ENCODE measurements around the gene CFAP119. TPM values are rescaled to one million over a fixed set of nuclear protein-coding genes. Genes with fewer than 3 reads are reported as not detected.

CFAP119 gene
- total and polyA plus RNA-seq, 9 of the 15 experiments (the other 6 are each of a cell fraction or from before 2014, with no cell fraction given), result 5.5 to 33.7 (median 9.6) TPM

- TF ChIP-seq, protein P1, sequence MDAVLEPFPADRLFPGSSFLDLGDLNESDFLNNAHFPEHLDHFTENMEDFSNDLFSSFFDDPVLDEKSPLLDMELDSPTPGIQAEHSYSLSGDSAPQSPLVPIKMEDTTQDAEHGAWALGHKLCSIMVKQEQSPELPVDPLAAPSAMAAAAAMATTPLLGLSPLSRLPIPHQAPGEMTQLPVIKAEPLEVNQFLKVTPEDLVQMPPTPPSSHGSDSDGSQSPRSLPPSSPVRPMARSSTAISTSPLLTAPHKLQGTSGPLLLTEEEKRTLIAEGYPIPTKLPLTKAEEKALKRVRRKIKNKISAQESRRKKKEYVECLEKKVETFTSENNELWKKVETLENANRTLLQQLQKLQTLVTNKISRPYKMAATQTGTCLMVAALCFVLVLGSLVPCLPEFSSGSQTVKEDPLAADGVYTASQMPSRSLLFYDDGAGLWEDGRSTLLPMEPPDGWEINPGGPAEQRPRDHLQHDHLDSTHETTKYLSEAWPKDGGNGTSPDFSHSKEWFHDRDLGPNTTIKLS (IDR thresholded peaks at IDR 0.05; ENCODE audit: borderline replicate concordance, low read depth), result peak; percentile 55; the same call in 1 of the 2 replicates
- TF ChIP-seq EP400 (IDR thresholded peaks at IDR 0.05), result peak; percentile 60
- TF ChIP-seq POLR2G (IDR thresholded peaks at IDR 0.05; ENCODE audit: low read depth, low read length), result peak; percentile 77
- no peak for TF ChIP-seq KAT2B (IDR thresholded peaks at IDR 0.05; ENCODE audit: low read depth, low read length)
- no peak for TF ChIP-seq MYBL2 (IDR thresholded peaks at IDR 0.05; ENCODE audit: low read depth)
- no peak for TF ChIP-seq MYBL2 (CRISPR knock-in tag; IDR thresholded peaks at IDR 0.05; ENCODE audit: borderline replicate concordance)
- TF ChIP-seq NBN (IDR thresholded peaks at IDR 0.05; ENCODE audit: low read depth), result 0 out of 2 replicates have a peak, but pooled peaks have one; percentile 22
- TF ChIP-seq HINFP (tag; conservative IDR thresholded peaks at IDR 0.05; ENCODE audit: low read depth), result 0 out of 2 replicates have a peak, but pooled peaks have one; percentile 25
- TF ChIP-seq ATF7 (IDR thresholded peaks at IDR 0.05), result peak; percentile 78
- peak; percentile 10 for TF ChIP-seq NFIC (IDR thresholded peaks at IDR 0.05)
- TF ChIP-seq TAF7 (tag; IDR thresholded peaks at IDR 0.05), result peak; percentile 88
- peak in 1 of 2 experiments; percentile 24; a peak in 2 of 4 replicates for TF ChIP-seq RAD21 (CRISPR knock-in tag; conservative IDR thresholded peaks at IDR 0.05 in 1 of 2, IDR thresholded peaks at IDR 0.05 in 1 of 2)
- TF ChIP-seq ZC3H4 (CRISPR knock-in tag; IDR thresholded peaks at IDR 0.05; ENCODE audit: borderline replicate concordance), result 0 out of 2 replicates have a peak, but pooled peaks have one; percentile 21
- no peak for TF ChIP-seq PTTG1 (tag; IDR thresholded peaks at IDR 0.05; ENCODE audit: low read depth)
- TF ChIP-seq MAZ (CRISPR knock-in tag; conservative IDR thresholded peaks at IDR 0.05 in 1 of 2, IDR thresholded peaks at IDR 0.05 in 1 of 2), result peak; percentile 83 to 92
- TF ChIP-seq ZNF175 (CRISPR knock-in tag; IDR thresholded peaks at IDR 0.05; ENCODE audit: low read depth), result no peak
- no peak for TF ChIP-seq NCOA2 (IDR thresholded peaks at IDR 0.05; ENCODE audit: partially characterized antibody in 2 of 2)
- TF ChIP-seq ZNF518B (CRISPR knock-in tag; IDR thresholded peaks at IDR 0.05), result no peak
- no peak for TF ChIP-seq KDM4B (IDR thresholded peaks at IDR 0.05; ENCODE audit: borderline replicate concordance in 2 of 2, low read depth in 1 of 2)
Measured at GRCh38 chr16:30786936-30787612, 25.2 kb upstream of the CFAP119 start, which contains the start of gene ZNF629 (continued).

Data from K562 (cell line).